Neutrophil (primary cell): ENCODE data around the gene ARMH4.

ENCODE experiments used
- H3K27ac ChIP-seq: fragments of 200-600 bp; sonication (generic); 2 replicates; pipeline ENCODE4 v1.5.1; 2016; ENCODE audit warnings: mild to moderate bottlenecking, moderate library complexity
- H3K27me3 ChIP-seq: fragments of 200-600 bp; sonication (generic); 2 replicates; pipeline ENCODE4 v1.6.0; 2016; ENCODE audit warnings: mild to moderate bottlenecking
- H3K36me3 ChIP-seq: fragments of 200-600 bp; sonication (generic); 2 replicates; pipeline ENCODE4 v1.5.1; 2017
- H3K4me1 ChIP-seq, 2 experiments: fragments of 200-600 bp in 1 of 2; sonication (generic) in 1 of 2; 1 replicate in 1 of 2; 2 replicates in 1 of 2; pipeline versions ENCODE4 v1.5.1 to v1.6.1; 2013 to 2016; ENCODE audit warnings: low read depth in 1 of 2, low read length in 1 of 2, mild to moderate bottlenecking in 1 of 2, moderate library complexity in 1 of 2; ENCODE audit not compliant: control insufficient read depth in 1 of 2, insufficient read depth in 1 of 2
- H3K4me3 ChIP-seq, 2 experiments: fragments of 200-600 bp in 1 of 2; sonication (generic) in 1 of 2; 1 replicate in 1 of 2; 2 replicates in 1 of 2; pipeline ENCODE4 v1.5.1; 2013 to 2016; ENCODE audit warnings: low read depth in 1 of 2, low read length in 1 of 2, mild to moderate bottlenecking in 1 of 2, moderate library complexity in 1 of 2
- H3K9me3 ChIP-seq: fragments of 200-600 bp; sonication (generic); 2 replicates; pipeline ENCODE4 v1.5.1; 2016
- CTCF ChIP-seq: fragments of 200-600 bp; sonication (generic); IDR thresholded peaks from 2 replicates; pipeline ENCODE4 v1.5.1; 2016; ENCODE audit warnings: antibody characterized with exemption

The ARMH4 gene

GRCh38 chr14:58198086-58198485, 46.1 kb upstream of the ARMH4 start:
- H3K9me3 ChIP-seq: no peaks in the 10 kb centered on the region
- H3K4me1 ChIP-seq: peaks cover 20 to 21% of the 10 kb centered on the region in 2 experiments
- H3K27me3 ChIP-seq: no peaks in the 10 kb centered on the region
- H3K36me3 ChIP-seq: peaks cover 4% of the 10 kb centered on the region
- H3K4me3 ChIP-seq: no peak overlapping the region
- TF ChIP-seq CTCF: no peak
- no peak overlapping the region for H3K27ac ChIP-seq

GRCh38 chr14:58196198-58196597, 44.2 kb upstream of the ARMH4 start:
- Histone ChIP-seq H3K36me3 (no peaks in the 10 kb centered on the region), H3K4me1 (peaks cover 16 to 18% of the 10 kb centered on the region in 2 experiments), H3K27me3 (no peaks in the 10 kb centered on the region), H3K4me3 (no peak overlapping the region), H3K27ac (no peak overlapping the region), H3K9me3 (no peaks in the 10 kb centered on the region)
- TF ChIP-seq CTCF: no peak

- Histone ChIP-seq H3K9me3 (no peaks in the 10 kb centered on the region), H3K36me3 (no peaks in the 10 kb centered on the region), H3K27me3 (no peaks in the 10 kb centered on the region), H3K4me3 (no peak overlapping the region), H3K4me1 (no peaks in the 10 kb centered on the region), H3K27ac (no peak overlapping the region)
- no peak for TF ChIP-seq CTCF
These were observed 41.5 kb upstream of the ARMH4 start for GRCh38 chr14:58193542-58193941.

GRCh38 chr14:58191763-58192601, 40.0 kb upstream of the ARMH4 start:
- no peak overlapping the region for H3K4me3 ChIP-seq
- H3K27me3 ChIP-seq: peaks cover 6% of the 10 kb centered on the region
- H3K36me3 ChIP-seq: no peaks in the 10 kb centered on the region
- no peak for TF ChIP-seq CTCF
- no peak overlapping the region for H3K27ac ChIP-seq
- no peaks in the 10 kb centered on the region for H3K4me1 ChIP-seq
- no peaks in the 10 kb centered on the region for H3K9me3 ChIP-seq

GRCh38 chr14:58189176-58189575, 37.2 kb upstream of the ARMH4 start:
- Histone ChIP-seq H3K9me3 (no peaks in the 10 kb centered on the region), H3K4me1 (no peaks in the 10 kb centered on the region), H3K27me3 (peaks cover 6% of the 10 kb centered on the region), H3K4me3 (no peak overlapping the region), H3K36me3 (no peaks in the 10 kb centered on the region), H3K27ac (no peak overlapping the region)
- no peak for TF ChIP-seq CTCF
